ENCODE results near the gene SRRM4.

DNA sequence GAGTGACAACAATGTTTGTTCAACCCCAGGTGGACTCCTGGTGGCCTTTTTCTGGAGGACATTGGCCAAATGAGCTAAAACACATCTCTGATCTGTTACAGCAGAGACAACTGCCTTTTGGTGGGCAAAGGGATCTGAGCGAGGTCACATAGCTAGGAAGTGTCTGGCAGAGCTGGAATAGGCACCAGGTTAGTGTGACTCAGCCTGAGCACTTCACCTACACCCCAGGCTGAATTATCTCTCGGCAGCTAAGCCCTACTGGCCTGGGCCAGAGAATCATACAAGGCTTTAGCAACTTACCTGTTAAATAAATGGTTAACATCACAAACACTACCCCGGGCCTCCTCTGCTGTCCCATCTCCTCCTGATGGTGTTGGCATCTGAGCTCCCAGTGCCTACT, 147.2 kb downstream of the SRRM4 start:
- TF ChIP-seq, protein P1, sequence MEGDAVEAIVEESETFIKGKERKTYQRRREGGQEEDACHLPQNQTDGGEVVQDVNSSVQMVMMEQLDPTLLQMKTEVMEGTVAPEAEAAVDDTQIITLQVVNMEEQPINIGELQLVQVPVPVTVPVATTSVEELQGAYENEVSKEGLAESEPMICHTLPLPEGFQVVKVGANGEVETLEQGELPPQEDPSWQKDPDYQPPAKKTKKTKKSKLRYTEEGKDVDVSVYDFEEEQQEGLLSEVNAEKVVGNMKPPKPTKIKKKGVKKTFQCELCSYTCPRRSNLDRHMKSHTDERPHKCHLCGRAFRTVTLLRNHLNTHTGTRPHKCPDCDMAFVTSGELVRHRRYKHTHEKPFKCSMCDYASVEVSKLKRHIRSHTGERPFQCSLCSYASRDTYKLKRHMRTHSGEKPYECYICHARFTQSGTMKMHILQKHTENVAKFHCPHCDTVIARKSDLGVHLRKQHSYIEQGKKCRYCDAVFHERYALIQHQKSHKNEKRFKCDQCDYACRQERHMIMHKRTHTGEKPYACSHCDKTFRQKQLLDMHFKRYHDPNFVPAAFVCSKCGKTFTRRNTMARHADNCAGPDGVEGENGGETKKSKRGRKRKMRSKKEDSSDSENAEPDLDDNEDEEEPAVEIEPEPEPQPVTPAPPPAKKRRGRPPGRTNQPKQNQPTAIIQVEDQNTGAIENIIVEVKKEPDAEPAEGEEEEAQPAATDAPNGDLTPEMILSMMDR (IDR thresholded peaks at IDR 0.05; ENCODE audit: low read length), result no peak
- no peak for TF ChIP-seq EZH2 (IDR thresholded peaks at IDR 0.05; ENCODE audit: borderline replicate concordance, low read length)

All from OCI-LY1 (cell line).